Activated CD8-positive, alpha-beta memory T cell treated with anti-CD3 and anti-CD28 coated beads, Interleukin-2, amount 50 U/mL, for 1 hour (primary cell): ENCODE results near the gene EEA1.
"Not testable (repeated sequence)": the region's sequence is repeated elsewhere in the genome, so short reads cannot be mapped to it uniquely, and the experiment has no call there.

ENCODE experiments used
- DNase-seq: peaks from one replicate; pipeline ENCODE4 v3.0.0-alpha.2; 2020; ENCODE audit errors: extremely low read depth

EEA1 gene

GRCh38 chr12:92928962-92929915 is at the start of gene EEA1:
Gene EEA1, minus strand, starts transcription at chr12:92929295. Its CDS starts 229 bp downstream, at chr12:92929066.
- peak; percentile 90 for DNase-seq

DNA sequence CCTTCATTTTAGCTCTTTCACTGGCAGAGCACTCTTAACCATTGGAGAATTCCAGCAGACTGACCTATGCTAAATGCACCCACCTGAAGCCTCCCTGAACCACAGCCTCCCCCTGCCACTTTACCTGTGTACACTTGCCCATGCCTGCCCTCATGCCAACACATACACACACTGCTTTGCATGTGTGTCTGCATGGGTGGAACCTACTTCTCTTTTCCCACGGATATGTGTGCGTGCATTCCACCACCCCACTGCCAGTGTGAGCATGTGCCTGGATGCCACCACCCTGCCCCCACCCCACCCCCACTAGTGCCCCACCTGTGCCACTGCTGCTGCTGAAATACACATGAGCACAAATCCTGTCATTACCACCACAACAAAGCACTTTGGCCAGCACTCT is 49.5 kb upstream of the EEA1 start:
- no peak for DNase-seq

DNA sequence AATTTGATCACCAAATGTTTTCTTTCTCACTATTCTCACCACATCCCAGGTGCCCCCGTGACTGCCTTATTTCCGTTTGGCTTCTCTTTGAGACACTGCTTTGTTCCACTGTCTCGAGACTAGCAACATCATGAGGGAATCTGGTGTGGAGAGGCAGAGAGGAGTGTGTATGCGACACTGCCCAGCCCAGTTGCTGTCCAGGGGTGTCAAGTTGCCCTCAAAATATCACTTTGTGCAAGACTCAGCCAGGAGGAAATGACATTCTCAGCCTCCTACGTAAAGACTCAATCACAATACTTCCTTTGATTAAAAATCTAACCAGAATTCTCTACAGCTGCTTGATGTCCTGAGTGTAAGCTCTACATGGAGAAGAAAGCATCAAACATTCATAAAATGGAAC is 48.2 kb upstream of the EEA1 start:
- no peak for DNase-seq

- DNase-seq: no peak
Observed at GRCh38 chr12:92974759-92975158, 45.7 kb upstream of the EEA1 start.

GRCh38 chr12:92973614-92974013 is 44.5 kb upstream of the EEA1 start:
- DNase-seq: no peak

DNA sequence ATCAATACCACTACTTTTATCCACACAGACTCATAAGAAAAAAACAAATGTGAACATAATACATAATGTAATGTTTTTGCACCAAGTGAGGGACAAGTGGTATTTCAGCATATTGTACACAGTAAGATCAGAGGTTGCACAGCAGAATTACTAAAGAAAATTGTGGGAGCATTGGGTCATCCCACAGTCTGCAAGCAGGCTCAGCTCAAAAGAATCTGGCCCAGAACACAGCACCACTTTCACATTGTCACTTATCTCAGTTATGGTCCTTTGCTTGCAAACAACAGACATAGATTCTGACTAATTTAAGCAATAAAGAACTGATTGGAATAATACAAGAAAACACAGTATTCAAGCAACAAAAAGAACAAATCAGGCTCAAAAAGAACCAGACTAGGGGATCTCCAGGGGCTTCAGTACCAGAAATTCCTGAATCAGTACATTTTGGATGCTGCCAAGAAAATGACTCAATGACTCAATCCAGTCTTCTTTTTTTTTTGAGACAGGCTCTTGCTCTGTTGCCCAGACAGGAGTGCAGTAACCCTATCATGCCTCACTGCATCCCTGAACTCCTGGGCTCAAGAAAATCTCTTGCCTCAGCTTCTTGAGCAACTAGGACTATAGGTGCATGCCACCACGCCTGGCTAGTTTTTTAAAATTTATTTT is 42.9 kb upstream of the EEA1 start:
- DNase-seq: no peak

- DNase-seq: no peak
Observed at GRCh38 chr12:92968176-92968813, 39.2 kb upstream of the EEA1 start.

GRCh38 chr12:92964378-92964777 is 35.3 kb upstream of the EEA1 start:
- not testable (repeated sequence) for DNase-seq

DNA sequence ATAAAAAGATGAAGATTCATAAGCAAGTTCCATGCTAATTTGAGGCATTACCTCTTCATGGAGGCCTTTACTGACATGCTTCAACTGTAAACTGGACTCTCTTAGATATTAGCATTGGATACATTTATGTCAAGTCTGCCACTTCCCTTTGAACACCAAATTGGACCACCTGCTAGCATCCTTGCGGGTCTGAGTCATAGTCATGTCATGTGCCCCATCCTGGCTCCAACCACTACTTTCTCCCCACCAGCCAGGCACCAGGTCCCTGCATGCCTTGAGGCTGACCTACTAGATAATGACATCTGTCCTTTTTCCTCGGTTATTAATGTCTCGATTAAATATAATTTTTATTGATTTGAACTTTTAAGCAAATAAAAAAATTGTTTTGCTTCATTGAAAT is 32.9 kb upstream of the EEA1 start:
- no peak for DNase-seq

- DNase-seq: no peak
Observed at GRCh38 chr12:92955997-92956663, 27.0 kb upstream of the EEA1 start.

- DNase-seq: no peak
Observed at GRCh38 chr12:92953747-92954146, 24.7 kb upstream of the EEA1 start.

DNA sequence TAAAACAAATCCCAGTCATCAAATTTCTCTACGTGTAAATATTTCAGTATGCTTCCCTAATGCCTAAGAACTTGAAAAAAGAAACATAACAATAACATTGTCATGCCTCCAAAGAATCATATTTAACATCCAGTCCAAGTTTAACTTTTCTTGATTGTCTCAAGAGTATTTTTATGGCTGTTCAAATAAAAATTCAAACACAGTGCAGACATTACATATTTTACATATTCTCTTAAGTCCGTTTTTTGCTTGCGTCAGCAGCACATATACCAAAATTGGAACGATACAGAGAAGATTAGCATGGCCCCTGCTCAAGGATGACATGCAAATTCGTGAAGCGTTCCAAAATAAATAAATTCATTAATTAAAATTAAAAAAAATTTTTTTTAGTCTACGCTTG is 23.3 kb upstream of the EEA1 start:
- no peak for DNase-seq

- no peak for DNase-seq
Observed at GRCh38 chr12:92951006-92951405, 21.9 kb upstream of the EEA1 start.

- DNase-seq: no peak
Observed at GRCh38 chr12:92950011-92950410, 20.9 kb upstream of the EEA1 start.

- DNase-seq: no peak
Observed at GRCh38 chr12:92949466-92949865, 20.4 kb upstream of the EEA1 start.

- no peak for DNase-seq
Observed at GRCh38 chr12:92947589-92948215, 18.6 kb upstream of the EEA1 start.

DNA sequence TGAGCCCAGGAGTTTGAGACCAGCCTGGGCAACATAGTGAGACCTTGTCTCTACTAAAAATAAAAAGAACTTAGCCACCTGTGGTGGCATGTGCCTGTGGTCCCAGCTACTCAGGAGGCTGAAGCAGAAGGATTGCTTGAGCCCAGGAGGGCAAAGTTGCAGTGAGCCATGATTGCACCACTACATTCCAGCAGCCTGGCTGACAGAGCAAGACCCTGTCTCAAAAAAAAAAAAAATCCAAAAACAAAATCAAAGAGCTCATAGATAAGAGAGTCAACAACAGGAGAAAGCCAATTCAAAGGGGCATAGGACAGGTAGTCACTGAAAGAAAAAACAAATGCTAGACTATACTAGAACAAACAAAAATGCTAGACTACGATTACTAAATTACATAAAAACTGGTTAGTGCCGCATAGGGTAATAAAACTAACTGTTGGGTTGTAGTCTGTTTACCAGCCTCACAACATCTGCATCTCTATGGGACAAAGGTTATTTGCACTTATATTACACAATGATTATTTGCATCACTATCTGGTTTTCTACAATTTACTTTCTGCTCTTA is 16.6 kb upstream of the EEA1 start:
- no peak for DNase-seq

GRCh38 chr12:92943482-92944250 is 14.6 kb upstream of the EEA1 start:
- no peak for DNase-seq

- no peak for DNase-seq
Observed at GRCh38 chr12:92942905-92943304, 13.8 kb upstream of the EEA1 start.

GRCh38 chr12:92939116-92939515 is 10.0 kb upstream of the EEA1 start:
- no peak for DNase-seq
